Bone marrow (tissue), 2 donors: ENCODE data around the gene PRDM16.

Experiments
- DNase-seq, 2 donors: peaks; one replicate each; lab custom pipeline; 2025; lab: John Stamatoyannopoulos, UW

PRDM16 gene

DNA sequence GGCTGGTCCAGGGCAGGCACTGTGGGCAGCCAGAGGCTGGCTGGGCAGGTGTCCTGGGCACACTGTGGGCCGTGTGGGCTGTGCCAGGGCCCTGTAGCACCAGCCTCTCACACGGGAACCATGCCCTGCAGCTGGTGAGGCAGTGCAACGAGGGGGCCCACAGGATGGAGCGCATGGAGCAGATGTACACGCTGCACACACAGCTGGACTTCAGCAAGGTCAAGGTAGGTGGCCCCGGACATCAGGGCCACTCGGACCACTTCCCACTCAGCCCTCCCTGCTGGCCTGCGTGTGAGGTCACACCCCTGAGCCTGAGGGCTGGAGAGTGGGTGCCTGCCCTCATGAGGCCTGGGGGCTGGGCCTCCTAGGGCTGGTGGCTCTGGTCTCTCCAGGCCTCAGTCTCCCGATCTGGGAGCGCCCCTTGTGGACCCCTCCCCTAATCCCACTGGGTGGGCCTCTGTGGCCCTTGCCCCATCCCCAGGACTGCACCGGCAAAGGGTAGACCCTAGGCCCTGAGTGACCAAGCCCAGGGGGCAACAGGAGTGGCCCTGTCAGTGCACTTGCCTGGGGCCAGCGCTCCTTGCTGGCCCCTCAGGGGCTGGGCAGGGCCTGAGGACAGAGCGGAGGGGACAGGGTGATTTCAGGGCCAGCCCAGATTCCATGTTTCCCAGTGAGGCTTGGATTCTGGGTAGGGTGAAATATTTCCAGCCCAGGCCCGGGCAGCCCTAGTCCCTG is 407.0 kb downstream of the PRDM16 start:
- no peak for DNase-seq

DNA sequence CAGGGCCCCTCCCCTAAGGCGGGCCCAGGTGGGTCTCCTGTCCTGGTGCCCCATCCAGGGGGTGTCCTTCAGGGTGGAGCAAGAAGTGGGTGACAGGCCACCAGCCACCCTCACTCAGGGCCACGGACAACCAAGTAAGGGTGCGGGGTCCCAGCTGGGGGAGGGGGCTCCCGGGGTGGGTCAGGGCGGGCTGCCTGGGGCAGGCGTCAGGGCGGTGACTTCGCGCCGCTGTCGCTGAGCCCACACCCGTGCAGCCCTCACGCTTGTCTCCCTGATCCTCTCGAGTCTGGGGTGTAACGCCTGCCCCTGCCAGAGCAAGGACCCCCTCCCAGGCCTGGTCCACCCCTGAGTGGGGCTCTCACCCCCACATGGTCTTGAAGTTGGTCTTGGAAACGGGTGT is 407.7 kb downstream of the PRDM16 start:
- DNase-seq = no peak

DNA sequence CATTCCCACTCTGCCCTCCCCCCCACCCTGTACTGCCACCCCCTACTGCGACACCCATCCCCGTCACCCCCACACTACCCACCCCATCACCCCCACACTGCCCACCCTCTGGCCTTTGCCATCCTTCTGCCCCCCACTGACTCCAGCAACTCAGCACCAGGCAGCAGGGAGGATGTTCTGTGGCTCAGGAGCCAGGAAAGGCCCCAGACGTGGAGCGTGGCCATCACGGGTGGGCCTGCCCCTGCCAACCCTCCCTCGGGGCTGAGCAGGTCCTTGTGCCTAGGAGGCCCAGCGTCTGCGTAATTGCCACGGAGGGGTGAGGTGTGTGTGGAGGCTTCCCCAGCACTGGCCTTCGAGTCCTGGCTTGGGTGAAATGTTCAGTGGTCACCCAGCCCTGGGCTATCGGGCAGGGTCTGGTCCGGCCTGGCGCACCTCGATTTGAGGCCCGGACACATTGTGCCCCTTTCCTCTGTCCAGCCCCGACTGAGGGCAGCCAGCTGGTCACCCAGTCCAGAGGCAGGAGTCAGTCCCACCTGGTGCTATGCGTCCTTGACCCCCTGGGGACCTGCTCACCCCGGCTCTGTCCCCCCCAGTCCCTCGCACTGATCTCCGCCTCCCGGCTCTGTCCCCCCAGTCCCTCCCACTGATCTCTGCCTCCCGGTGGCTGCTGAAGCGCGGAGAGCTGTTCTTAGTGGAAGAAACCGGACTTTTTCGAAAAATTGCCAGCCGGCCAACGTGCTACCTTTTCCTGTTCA is 408.4 kb downstream of the PRDM16 start:
- no peak for DNase-seq

DNA sequence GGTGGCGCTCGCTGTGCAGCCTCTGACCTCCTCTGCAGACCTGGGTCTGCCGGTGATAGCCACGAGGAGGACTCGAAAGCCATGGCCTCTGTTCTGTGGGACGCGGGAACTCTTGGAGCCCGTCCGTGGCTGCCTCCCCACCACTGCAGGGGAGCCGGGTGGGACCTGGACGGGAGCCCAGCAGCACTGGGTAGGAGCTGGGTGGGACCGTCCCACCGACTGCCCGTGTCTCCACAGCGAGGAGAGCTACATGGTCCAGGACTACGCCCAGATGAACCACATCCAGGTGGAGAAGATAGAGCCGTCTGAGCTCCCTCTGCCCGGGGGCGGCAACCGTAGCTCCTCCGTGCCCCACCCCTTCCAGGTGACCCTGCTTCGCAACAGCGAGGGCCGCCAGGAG is 409.2 kb downstream of the PRDM16 start:
- no peak for DNase-seq

DNA sequence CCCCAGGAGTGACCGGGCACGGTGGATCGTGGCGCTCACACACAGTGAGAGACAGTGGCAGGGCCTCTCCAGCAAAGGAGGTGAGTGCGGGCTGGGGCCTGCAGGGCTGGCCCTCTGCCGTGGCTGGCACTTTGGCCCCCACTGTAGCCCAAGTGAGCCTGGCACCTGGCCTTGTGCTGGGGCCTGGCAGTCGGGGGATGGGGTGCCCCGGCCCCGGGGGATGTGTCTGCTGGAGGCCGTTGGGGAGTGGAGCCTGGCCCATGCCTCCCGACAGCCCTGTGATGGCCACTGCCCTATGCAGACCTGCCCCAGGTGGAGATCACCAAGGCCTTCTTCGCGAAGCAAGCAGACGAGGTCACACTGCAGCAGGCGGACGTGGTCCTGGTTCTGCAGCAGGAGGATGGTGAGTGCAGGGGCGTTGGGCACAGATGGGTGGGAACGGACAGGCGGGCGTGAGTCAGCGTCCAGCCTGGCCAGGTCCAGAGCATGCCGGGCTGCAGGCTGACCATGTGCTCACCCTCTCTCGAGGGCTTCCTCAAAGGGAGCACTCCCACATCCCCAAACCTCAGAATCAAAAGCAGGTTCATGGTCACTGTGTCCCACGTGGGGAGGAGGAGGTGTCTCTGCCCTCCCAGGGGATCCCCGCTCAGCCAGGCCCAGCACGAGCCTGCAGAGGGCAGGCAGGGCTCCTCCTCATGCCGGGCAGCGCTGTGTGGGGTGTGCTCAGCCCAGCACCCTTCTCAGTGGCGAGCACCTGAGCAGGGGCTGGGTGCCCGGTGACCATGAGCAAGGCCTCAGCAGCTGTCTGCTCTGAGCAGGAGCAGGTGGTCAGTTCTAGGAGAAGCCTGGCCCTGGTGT is 410.7 kb downstream of the PRDM16 start:
- no peak for DNase-seq

DNA sequence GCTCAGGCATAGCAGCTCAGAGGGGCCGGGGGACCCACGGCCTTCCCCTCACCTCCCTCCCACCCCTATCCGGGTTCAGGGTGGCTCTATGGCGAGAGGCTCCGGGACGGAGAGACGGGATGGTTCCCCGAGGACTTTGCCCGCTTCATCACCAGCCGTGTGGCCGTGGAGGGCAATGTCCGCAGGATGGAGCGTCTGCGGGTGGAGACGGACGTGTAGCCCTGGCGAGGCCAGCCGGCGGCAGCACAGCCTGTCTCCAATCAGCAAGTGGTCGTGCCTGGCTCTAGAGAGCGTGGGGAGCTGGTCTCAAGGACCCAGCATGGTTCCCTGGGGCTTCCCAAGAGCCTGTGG is 411.3 kb downstream of the PRDM16 start:
- no peak for DNase-seq

DNA sequence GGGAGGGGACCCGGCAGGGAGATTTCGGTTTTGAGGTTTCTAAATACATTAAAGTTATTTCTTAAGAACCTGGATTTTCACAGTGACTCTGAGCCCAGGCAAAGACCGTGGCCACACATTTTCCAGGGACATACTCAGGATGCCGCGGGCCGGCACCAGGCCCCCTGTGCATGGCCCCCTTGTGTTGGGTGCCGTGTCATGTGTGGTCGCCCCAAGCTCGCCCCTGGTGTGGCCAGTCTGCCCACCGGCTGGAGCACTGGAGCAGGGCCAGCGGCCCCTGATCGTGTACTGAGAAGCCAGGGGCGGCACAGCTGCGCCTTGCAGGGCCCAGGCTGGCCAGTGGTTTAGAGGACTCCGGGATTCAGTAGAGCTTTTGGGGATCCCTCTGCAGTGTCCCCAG is 412.0 kb downstream of the PRDM16 start:
- DNase-seq = no peak

DNA sequence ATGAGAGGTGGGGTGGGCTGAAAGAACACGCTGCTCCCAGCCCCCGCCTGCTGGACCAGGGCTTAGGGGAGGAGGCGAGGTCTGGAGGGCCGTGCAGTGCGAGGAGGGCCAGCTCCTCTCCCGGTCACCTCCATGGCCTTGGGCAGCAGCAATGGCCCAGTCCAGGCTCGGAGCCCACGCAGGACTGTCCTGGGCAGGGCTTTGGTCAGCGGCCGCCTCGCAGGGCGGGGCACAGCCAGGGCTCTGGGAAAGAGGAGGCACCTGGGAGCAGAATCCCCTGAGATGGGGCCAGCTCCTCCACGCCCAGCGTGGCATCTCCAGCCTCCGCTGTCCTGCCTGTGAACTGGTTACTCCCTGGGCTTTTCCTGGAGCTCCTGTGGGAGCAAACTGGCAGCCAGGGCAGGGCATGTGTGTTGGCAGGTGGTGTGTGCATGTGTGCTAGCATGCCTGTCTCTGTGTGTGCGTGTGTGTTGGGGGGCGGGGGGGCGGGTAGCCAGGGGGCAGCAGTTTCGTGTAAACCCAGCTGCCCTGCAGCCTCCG is 412.9 kb downstream of the PRDM16 start:
- no peak for DNase-seq

DNA sequence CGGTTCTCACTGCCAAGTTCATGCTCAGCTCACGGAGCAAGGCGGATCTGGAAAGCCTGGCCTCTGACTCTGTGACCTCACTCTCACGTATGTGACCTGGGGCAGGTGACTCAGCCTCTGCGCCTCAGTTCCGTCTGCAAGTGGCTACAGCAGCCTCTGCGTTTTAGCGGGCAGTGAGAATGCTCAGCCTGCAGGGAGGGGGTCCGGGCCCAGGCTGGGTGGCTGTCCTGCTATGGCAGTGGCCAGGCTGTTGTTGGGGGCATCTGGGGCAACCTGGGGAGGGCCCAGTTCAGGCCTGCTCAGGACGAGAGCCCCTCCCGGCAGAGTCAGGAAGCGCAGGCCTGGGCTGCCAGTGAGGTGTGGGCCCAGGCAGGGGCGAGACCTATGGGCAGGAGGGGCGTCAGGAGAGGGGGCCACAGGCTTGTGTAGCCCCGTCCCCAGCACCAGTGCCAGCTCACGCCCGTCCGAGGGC is 413.4 kb downstream of the PRDM16 start:
- no peak for DNase-seq

DNA sequence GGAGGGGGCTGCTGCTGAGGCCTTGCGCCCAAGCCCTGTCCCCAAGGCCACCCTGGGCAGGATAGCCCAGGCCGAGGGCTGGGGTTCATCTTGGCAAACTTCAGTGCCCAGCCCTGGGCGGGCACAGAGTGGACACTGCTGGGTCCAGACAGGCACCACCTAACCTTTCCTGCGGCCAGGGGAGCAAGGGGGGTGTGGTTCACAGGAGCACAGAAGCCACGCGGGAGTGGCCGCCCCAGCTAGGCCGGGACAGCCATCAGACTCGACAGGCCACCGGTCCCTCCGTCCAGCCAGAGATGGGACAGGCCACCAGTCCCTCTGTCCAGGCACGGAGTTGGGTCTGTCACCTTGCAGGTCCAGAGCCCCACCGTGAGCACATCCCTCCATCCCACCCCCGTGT is 414.4 kb downstream of the PRDM16 start:
- no peak for DNase-seq

DNA sequence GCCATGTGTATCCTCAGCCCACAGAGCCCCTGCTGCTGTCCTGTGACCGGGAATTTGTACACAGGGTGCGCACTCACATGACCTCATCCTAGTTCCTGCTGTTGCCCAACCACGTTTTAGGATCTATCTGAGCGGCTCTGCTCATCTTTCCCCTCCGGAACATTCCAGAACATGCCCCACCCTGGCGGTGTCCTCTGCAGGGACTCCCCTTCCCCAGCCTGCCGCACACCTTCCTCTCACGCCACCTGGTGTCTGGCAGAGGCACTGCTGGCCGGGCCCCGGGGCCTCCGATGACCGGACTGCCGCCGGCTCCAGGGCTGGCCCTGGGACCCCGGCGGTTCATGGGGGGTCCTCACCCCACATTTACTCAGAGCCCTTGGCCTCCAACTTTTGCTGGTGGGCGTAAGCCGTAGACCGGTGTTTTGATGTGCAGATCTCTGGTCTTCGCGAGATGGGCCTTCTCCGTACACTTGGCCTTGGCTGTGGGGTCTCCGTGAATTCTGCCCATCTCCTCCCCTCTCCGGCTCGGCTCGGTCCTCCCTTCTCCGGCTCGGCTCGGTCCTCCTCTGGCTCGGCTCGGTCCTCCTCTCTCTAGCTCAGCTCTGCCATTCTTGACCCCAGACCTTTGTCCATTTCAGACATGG is 414.9 kb downstream of the PRDM16 start:
- no peak for DNase-seq

DNA sequence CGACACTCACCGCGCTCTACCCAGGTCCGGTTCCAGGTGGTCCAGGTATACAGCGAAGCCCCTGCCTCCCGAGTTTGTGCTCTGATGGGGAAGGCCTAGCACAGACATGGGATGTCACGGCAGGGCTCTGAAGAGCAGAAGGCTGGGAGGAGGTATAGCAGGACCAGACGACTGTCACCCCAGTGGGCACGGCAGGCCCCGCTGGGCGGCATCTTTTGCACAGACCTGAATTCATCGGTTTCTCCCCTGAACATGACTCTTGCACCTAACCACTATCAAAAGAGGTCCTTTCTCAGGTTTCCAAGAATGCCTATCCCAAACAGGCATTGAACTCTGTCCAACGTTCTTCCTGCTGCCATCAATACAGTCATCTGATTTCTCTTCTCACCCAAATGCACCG is 416.0 kb downstream of the PRDM16 start:
- DNase-seq = no peak
